HG03175 (cell line): Measurements from ENCODE around the gene CAMK2N1.
"Not testable (repeated sequence)": the region's sequence is repeated elsewhere in the genome, so short reads cannot be mapped to it uniquely, and the experiment has no call there.

ENCODE experiments used
- ATAC-seq: cut with Tn5 transposase; IDR thresholded peaks from one replicate; pipeline ENCODE4 v1.9.1; 2021; ENCODE audit warnings: mild to moderate bottlenecking, moderate library complexity; ENCODE audit not compliant: unreplicated experiment

The CAMK2N1 gene

GRCh38 chr1:20497506-20497905, 11.5 kb upstream of the CAMK2N1 start:
- ATAC-seq: no peak

DNA sequence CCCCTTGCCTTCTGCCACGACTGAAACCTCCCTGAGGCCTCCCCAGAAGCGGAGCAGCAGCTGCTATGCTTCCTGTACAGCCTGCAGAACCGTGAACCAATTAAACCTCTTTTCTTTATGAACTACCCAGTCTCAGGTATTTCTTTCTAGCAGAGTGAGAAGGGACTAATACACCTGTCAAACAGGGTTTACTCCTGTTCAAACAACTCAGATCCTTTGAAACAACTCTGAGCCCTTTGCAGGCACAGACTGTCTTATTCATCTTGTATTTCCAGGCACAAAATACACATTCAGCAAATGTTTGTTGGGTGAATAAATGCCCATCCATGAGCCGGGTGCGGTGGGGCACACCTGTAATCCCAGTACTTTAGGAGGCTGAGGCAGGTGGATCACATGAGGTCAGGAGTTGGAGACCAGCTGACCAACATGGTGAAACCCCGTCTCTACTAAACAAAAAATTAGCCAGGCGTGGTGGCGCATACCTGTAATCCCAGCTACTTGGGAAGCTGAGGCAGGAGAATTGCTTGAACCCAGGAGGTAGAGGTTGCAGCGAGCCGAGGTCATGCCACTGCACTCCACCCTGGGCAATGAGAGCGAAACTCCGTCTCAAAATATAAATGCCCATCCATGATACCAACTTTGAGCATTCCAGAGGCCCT, 10.8 kb upstream of the CAMK2N1 start:
- ATAC-seq: not testable (repeated sequence)

GRCh38 chr1:20496241-20496661, 10.2 kb upstream of the CAMK2N1 start:
- ATAC-seq: no peak

DNA sequence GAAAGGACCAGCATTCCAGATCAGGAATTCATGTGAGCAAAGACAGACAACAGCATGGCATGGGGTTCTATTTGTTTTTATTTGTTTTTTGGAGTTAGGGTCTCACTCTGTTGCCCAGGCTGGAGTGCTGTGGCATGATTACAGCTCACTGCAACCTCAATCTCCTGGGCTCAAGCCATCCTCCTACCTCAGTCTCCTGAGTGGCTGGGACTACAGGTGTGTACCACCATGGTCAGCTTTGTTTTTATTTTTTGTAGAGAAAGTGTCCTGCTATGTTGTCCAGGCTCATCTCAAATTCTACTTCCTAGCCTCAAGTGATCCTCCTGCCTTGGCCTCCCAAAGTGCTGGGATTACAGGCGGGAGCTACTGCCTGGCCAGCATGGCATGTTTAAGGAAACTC, 9.7 kb upstream of the CAMK2N1 start:
- no peak for ATAC-seq

- ATAC-seq: no peak
Measured at GRCh38 chr1:20494609-20495311, 8.8 kb upstream of the CAMK2N1 start.

GRCh38 chr1:20493839-20494608, 8.0 kb upstream of the CAMK2N1 start:
- no peak for ATAC-seq

- no peak for ATAC-seq
Measured at GRCh38 chr1:20493309-20493708, 7.3 kb upstream of the CAMK2N1 start.

- no peak for ATAC-seq
Measured at GRCh38 chr1:20492751-20493150, 6.7 kb upstream of the CAMK2N1 start.

DNA sequence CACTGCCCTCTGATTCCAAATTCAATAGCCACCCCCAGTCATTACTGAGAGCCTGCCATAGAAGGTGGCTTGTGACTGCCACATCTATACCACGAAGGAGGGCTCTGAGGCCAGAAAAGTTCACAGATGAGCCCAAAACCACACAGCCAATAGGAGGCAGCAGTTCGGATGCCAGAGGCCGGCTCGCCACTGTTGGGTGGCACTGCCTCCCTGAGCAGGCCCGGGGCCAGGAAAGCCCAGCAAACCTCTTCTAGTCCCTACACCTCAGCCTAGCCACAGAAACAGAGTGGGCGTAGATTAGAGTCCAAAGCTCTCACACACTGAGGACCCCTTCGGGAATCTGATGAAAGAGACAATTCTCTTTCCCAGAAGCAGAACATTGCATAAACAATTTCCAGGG, 5.9 kb upstream of the CAMK2N1 start:
- ATAC-seq: no peak

DNA sequence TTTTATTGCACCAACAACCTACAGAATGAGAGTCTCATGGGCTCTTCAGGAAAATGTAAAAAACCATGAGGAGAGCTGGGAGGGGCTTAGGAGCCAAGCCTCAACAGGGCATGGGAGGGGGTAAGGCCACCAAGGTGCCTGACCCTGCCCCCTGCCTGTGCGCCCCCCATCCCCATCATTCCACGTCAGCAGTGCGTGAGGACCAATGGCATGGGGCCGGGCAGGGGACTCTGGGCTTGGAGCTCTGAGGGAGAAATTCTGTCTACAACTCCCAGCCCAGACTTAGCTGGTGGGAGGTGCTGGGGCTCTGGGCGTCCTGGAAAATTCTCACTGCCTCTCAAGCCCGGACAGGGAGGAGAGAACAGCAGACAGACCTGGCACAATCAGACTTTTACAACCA, 5.2 kb upstream of the CAMK2N1 start:
- no peak for ATAC-seq

- no peak for ATAC-seq
Measured at GRCh38 chr1:20487236-20487590, 1.2 kb upstream of the CAMK2N1 start.

DNA sequence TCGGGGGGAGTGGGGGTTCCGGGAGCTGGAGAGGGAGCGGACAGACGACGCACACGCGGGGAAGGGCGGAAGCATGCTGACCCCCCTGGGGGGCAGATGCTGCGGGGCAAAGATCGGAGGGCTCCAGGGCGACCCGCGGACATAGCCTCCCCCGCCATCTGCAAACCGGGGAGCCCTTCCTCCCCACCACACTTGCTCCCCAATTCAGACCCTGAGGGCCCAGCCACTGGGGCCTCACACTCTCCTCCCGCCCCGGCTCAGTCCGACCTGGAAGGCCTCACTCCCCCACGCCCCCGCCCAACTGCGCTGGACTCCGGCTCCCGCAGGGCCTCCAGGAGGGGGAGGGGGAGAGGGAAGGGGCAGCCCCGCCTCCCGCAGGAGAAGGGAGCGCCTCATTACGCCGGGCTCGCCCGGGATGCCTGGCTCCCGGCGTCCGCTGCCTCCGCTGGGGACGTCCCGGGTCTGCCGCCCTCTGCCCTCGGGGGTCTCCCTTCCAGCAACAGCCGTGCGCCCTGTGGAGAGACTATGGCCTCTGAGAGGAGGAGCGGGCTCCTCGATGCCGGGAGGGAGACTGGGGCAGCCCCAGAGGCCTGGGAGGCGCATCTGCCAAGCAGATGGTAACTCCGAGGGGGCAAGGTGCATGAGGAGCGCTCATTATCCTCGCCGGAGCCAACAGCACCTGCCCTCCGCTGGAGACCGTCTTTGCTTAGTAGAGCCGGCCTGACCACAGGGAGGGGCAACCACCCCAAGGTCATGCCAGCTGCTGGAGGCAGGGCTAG, 636 bp upstream of the CAMK2N1 start:
- ATAC-seq: no peak

DNA sequence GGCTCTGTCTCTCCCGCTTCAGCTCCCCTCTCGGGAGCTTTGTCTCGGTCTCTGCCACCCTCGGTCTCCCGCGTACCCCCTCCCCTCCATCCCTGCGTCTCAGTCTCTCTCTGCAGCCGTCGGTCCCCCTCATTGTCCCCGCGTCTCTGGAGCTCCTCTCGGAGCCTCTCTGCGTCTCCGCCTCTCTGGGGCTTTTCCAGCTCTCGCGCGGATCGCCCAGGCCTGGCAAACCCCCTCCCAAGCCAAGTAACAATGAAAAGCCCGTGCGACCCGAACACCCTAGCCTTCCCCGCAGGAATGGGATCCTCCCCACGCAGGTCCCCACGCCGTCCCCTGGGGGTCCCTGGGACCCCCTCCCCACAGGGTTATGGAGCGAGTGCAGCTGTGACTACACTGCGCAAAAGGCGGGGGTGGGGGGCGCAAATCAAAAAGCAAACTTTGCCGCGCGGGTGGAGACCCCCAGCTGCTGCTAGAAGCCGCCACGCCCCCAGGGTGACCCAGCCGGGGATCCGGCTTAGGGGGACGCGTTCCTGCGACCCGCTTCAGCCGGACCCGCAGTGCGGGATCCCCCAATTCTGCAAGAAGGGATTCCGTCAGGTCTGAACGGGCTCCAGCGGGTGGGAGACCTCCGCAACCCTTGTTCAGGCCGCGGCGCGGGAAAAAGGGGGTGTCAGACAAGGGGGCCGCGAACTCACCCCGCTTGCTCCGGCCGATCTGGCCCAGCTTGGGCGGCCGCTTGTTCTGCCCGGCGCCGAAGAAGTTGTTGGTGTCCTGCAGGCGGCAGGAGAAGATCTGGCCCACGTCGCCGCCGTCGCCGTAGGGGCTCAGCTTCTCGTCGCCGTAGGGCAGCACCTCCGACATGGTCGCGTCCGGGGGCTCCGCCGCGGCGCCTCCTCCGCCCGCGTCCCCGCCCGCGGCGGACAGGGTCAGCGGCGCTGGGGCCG, 1.2 kb downstream of the CAMK2N1 start:
- no peak for ATAC-seq

DNA sequence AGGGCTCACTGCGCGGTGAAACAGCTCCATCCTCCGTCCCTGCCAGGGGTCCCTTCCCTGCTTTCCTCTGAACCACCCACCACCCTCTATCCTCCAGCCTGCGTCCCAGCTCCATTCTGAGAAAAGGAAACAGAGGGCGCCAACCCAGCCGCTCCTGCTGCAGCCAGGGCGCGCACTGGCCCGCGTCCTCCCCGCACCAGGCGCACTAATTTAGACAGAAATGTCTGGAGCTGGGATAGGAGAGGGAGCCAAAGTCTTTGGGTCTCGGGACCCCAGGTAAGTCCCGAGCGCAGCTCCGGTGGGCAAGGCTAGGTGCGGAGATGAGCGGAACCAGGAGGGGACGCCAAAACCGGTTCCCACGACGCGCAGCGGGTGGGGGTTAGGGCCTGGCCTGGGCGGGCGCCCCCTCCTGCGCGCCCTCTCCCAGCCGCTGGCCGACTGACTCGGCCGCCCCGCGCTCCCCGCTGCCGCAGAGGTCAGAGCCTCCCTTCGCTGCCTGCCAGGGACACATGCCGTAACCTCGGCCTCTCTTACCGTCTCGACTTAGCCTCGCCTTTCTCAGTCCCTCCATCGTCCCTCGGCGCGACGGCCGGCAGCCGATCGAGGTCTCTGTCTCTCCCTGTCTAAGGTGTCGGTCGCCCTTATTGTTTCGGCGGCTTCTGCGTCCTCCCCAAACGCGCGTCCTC, 2.0 kb downstream of the CAMK2N1 start:
- ATAC-seq: no peak

DNA sequence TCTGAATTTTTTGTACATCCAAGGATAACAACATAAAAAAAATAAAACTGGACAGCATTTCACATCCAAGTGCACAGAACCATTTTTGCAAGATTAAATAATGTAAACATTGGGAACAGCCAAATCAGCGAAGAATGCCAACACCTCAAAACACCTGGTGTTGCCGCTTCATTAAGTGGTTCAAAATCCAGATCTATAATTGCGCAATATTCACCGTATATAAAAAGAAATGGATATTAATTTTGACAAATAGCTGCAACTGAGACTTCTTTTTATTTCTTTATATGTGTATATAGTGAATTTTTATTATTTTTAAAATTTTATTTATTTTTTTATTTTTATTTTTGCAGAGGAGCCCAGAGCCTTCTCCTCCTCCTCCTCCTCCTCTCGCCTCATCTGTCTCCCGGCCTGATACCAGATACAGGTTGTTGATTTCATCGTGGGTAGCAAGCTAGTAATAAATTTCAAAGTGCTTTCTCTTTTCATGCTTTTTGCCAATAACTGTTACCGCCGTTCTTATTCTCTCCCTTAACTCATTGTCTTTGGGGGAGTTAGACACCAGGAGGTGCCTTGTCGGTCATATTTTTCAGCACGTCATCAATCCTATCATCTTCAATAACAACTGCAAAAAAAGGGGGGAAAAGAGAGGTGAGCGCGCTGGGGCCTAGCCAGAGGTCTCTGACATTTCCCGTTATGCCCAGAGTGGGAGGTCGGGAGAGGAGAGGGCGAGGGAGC, 2.7 kb downstream of the CAMK2N1 start:
- ATAC-seq: no peak

DNA sequence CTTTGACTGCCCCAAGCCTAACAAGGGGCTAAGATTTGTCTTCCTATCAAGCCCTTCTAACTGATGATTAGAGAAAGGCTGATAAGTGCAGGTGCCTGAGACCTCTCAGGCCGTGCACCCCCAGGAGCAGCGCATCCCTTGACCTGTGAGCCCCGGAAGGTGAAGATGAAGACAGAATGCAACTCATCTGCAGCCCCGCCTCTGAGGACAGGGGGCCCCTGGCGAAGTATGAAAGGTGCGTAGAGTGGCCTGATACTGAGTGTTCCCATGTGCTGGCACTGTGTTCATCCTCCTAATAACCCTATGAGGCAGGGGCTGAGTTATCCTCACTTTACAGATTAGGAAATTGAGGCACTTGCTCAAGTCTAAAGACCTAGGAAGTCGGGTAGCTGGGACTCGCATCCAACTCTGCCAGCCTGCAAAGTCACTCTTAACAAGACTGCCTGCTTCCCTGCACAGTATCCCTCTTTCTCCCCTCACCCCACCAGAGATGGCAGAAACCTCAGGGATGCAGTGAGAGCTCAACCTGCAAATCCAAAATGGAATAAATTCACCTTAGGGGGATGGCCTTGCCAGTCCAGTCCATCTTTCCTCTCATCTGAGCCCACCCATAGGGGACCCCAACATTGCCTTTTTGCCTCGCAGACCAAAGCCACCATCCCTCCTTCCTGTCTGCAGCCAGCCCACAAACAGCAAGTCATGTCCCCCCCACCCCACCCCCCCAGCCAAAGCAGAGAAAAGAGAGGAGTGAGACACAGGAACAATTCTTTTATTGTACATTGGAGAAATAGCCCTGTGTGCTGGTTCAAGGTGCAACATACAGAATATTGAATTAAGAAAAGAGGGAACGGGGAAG, 4.1 kb downstream of the CAMK2N1 start:
- ATAC-seq: no peak

GRCh38 chr1:20480951-20481617, 4.9 kb downstream of the CAMK2N1 start:
- no peak for ATAC-seq
